ENCODE data around the gene PPP2R2C. TPM values are rescaled to one million over a fixed set of nuclear protein-coding genes. Genes with fewer than 3 reads are reported as not detected.

The PPP2R2C gene
- total RNA-seq, 1 experiment from 2014 or later: 32.9 TPM

DNA sequence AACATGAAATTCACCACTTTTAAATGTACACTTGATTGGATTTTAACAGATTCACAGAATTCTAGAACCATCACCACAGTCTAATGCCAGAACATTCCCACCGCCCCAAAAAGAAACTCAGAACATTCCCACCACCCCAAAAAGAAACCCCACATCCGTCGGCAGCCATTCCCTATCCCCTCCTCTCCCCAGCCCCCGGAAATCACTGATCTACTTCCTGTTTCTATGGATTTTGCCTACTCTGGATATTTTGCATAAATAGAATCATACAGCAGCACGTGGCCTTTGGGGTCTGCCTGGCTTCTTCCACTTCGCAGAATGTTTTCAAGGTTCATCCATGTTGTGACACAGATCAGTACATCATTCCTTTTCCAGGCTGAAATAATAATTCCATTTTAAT is 79.3 kb downstream of the PPP2R2C start:
- no peak for ATAC-seq
- no peaks in the 10 kb centered on the region for H4K20me1 ChIP-seq (ENCODE audit: insufficient read depth)
- no peaks in the 10 kb centered on the region for H3K27me3 ChIP-seq (ENCODE audit: insufficient read depth, low read length)
- H3K9ac ChIP-seq (ENCODE audit: low read length): no peak overlapping the region
- RAD21 ChIA-PET (ENCODE audit: low non-redundant PET in 1 of 2, low total read pairs in 2 of 2, uncharacterized antibody in 2 of 2, unreplicated experiment in 2 of 2): no interaction called here
- CTCF ChIA-PET: no interaction called here
- no peak for DNase-seq (ENCODE audit: low read depth, low spot score)
- H3K27ac ChIP-seq (ENCODE audit: low read depth, low read length): no peak overlapping the region
- H3K36me3 ChIP-seq (ENCODE audit: control insufficient read depth in 1 of 2, insufficient read depth in 2 of 2, low read length in 2 of 2): no peaks in the 10 kb centered on the region
- no peaks in the 10 kb centered on the region for H3K9me2 ChIP-seq (ENCODE audit: insufficient read depth)
- H3K79me2 ChIP-seq (ENCODE audit: insufficient read depth, low read length): no peaks in the 10 kb centered on the region
- POLR2A ChIA-PET: no interaction called here
- H3K9me3 ChIP-seq (ENCODE audit: control insufficient read depth in 1 of 2, insufficient read depth in 1 of 2, low read depth in 1 of 2, low read length in 2 of 2): no peaks in the 10 kb centered on the region
- H2AFZ ChIP-seq (ENCODE audit: low read depth, low read length, poor library complexity, severe bottlenecking): no peak overlapping the region
- no peak overlapping the region for H3K4me3 ChIP-seq (replicated peaks in 1 of 2; ENCODE audit: low read depth in 1 of 2, low read length in 2 of 2)
- H3K4me2 ChIP-seq (ENCODE audit: low read length): 0 out of 2 replicates have a peak overlapping the region, but pooled peaks have one; percentile 73
- TF ChIP-seq CBX3 (IDR thresholded peaks at IDR 0.05; ENCODE audit: low read depth) (no peak), ZFX (IDR thresholded peaks at IDR 0.05) (no peak), ELF1 (IDR thresholded peaks at IDR 0.05; ENCODE audit: borderline replicate concordance, low read depth) (no peak), FOSL1 (IDR thresholded peaks at IDR 0.05; ENCODE audit: low read depth) (no peak), SP1 (IDR thresholded peaks at IDR 0.05; ENCODE audit: low read depth) (no peak), TCF7L2 (IDR thresholded peaks at IDR 0.05; ENCODE audit: borderline replicate concordance, extremely low read depth, insufficient read depth, insufficient read length) (no peak), EGR1 (IDR thresholded peaks at IDR 0.05; ENCODE audit: low read depth) (no peak), POLR2AphosphoS5 (IDR thresholded peaks at IDR 0.05; ENCODE audit: low read depth, low read length) (no peak), CEBPB (IDR thresholded peaks at IDR 0.05; ENCODE audit: low read depth) (no peak), JUND (IDR thresholded peaks at IDR 0.05) (no peak), POLR2A (IDR thresholded peaks at IDR 0.05; ENCODE audit: borderline replicate concordance, extremely low read depth, insufficient read depth, insufficient read length) (no peak), EZH2phosphoT487 (IDR thresholded peaks at IDR 0.05; ENCODE audit: borderline replicate concordance) (no peak), EZH2 (IDR thresholded peaks at IDR 0.05) (no peak), YY1 (IDR thresholded peaks at IDR 0.05; ENCODE audit: extremely low read depth, insufficient replicate concordance, low read depth, low read length) (no peak), ZNF274 (IDR thresholded peaks at IDR 0.05; ENCODE audit: low read depth, low read length) (no peak)
- TF ChIP-seq, protein P1, sequence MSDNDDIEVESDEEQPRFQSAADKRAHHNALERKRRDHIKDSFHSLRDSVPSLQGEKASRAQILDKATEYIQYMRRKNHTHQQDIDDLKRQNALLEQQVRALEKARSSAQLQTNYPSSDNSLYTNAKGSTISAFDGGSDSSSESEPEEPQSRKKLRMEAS (IDR thresholded peaks at IDR 0.05): no peak
- TF ChIP-seq, protein P2, sequence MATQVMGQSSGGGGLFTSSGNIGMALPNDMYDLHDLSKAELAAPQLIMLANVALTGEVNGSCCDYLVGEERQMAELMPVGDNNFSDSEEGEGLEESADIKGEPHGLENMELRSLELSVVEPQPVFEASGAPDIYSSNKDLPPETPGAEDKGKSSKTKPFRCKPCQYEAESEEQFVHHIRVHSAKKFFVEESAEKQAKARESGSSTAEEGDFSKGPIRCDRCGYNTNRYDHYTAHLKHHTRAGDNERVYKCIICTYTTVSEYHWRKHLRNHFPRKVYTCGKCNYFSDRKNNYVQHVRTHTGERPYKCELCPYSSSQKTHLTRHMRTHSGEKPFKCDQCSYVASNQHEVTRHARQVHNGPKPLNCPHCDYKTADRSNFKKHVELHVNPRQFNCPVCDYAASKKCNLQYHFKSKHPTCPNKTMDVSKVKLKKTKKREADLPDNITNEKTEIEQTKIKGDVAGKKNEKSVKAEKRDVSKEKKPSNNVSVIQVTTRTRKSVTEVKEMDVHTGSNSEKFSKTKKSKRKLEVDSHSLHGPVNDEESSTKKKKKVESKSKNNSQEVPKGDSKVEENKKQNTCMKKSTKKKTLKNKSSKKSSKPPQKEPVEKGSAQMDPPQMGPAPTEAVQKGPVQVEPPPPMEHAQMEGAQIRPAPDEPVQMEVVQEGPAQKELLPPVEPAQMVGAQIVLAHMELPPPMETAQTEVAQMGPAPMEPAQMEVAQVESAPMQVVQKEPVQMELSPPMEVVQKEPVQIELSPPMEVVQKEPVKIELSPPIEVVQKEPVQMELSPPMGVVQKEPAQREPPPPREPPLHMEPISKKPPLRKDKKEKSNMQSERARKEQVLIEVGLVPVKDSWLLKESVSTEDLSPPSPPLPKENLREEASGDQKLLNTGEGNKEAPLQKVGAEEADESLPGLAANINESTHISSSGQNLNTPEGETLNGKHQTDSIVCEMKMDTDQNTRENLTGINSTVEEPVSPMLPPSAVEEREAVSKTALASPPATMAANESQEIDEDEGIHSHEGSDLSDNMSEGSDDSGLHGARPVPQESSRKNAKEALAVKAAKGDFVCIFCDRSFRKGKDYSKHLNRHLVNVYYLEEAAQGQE (IDR thresholded peaks at IDR 0.05; ENCODE audit: low read depth): no peak
- TF ChIP-seq, protein P3, sequence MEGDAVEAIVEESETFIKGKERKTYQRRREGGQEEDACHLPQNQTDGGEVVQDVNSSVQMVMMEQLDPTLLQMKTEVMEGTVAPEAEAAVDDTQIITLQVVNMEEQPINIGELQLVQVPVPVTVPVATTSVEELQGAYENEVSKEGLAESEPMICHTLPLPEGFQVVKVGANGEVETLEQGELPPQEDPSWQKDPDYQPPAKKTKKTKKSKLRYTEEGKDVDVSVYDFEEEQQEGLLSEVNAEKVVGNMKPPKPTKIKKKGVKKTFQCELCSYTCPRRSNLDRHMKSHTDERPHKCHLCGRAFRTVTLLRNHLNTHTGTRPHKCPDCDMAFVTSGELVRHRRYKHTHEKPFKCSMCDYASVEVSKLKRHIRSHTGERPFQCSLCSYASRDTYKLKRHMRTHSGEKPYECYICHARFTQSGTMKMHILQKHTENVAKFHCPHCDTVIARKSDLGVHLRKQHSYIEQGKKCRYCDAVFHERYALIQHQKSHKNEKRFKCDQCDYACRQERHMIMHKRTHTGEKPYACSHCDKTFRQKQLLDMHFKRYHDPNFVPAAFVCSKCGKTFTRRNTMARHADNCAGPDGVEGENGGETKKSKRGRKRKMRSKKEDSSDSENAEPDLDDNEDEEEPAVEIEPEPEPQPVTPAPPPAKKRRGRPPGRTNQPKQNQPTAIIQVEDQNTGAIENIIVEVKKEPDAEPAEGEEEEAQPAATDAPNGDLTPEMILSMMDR (IDR thresholded peaks at IDR 0.05 in 2 of 3, conservative IDR thresholded peaks at IDR 0.05 in 1 of 3; ENCODE audit: borderline replicate concordance in 1 of 3, insufficient read depth in 1 of 3, low read depth in 2 of 3, low read length in 2 of 3): no peak
- TF ChIP-seq, protein P4, sequence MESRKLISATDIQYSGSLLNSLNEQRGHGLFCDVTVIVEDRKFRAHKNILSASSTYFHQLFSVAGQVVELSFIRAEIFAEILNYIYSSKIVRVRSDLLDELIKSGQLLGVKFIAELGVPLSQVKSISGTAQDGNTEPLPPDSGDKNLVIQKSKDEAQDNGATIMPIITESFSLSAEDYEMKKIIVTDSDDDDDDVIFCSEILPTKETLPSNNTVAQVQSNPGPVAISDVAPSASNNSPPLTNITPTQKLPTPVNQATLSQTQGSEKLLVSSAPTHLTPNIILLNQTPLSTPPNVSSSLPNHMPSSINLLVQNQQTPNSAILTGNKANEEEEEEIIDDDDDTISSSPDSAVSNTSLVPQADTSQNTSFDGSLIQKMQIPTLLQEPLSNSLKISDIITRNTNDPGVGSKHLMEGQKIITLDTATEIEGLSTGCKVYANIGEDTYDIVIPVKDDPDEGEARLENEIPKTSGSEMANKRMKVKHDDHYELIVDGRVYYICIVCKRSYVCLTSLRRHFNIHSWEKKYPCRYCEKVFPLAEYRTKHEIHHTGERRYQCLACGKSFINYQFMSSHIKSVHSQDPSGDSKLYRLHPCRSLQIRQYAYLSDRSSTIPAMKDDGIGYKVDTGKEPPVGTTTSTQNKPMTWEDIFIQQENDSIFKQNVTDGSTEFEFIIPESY (IDR thresholded peaks at IDR 0.05; ENCODE audit: extremely low read depth, insufficient replicate concordance, low read length): no peak
- intact Hi-C loops (cut with micrococcal nuclease): loop anchor here (5.0 kb wide), 1 partner anchor 74 kb away; no protein-coding TSS in a partner anchor
- H3K4me1 ChIP-seq (ENCODE audit: control insufficient read depth in 1 of 2, insufficient read depth in 2 of 2, low read length in 2 of 2): peaks cover 15 to 40% of the 10 kb centered on the region in 2 experiments
- no TSS peak for BruUV-seq (replicated peaks)

Data from HCT116 (cell line).